NCI-H2107 (cell line): ENCODE data around the gene WDSUB1.

Experiments
- DNase-seq: peaks from one replicate; lab custom pipeline; 2025; lab: John Stamatoyannopoulos, UW

The WDSUB1 gene

DNA sequence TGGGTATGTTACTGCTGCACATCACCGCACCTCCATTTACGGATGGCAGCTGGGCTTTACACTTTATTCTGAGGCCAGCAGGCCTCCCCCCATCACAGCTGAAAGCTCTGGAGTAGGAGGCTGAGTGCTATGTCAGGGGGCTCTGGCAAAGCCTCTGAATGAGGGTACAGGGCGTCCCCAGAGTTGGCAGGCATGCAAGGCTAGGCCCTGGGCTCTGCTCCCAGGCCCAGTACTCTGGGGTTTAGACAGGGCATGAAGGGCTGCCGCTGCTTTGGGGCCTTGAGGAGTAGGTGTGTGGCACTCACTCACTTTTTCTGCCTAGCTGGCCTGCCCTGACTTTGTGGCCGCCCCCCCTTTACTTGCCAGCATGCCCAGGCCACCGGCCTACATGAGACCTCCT, 90.8 kb downstream of the WDSUB1 start:
- DNase-seq = no peak

DNA sequence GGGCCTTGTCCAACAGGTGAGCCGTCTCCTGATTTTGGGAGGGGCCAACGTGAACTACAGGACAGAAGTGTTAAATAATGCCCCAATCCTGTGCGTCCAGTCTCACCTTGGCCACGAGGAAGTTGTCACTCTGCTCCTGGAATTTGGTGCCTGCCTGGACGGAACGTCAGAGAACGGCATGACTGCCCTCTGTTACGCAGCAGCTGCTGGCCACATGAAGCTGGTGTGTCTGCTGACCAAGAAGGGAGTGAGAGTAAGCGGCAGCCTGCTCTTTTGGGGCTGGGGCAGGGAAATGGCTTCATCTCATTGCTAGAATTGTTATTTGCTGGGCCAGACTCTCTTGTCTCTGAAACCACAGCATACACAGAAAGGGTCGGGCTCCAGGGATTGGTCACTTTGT, 92.3 kb downstream of the WDSUB1 start:
- no peak for DNase-seq

DNA sequence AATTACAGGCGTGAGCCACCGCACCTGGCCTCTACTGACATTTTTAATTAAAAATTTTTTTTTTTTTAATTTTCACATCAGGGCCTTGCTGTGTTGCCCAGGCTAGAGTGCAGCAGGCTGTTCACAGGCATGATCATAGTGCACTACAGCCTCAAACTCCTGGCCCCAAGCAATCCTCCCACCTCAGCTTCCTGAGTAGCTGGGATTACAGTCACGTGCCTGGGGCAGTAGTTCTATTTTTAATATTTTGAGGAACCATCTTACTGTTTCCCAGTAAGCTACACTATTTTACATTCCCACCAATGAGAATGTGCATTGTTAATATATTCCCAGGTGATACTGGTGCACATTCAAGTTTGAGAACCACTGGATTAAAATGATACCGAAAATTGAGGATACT, 92.7 kb downstream of the WDSUB1 start:
- DNase-seq = no peak

DNA sequence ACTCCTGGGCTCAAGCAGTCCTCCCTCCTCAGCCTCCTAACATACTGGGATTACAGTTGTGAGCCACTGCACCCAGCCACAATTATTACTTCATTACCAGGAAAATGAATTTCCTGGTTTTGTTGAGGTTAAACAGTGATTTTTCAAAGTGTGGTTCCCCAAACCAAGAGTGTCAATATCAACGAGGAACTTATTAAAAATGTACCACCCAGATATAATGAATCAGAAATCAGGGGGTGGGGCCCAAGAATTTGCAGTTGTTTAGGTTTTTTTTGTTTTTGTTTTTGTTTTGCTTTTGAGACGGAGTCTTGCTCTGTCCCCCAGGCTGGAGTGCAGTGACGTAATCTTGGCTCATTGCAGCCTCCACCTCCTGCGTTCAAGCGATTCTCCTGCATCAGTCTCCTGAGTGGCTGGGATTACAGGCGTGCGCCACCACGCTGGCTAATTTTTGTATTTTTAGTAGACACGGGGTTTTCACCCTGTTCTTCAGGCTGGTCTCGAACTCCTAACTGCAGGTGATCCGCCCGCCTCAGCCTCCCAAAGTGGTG, 94.1 kb downstream of the WDSUB1 start:
- no peak for DNase-seq

DNA sequence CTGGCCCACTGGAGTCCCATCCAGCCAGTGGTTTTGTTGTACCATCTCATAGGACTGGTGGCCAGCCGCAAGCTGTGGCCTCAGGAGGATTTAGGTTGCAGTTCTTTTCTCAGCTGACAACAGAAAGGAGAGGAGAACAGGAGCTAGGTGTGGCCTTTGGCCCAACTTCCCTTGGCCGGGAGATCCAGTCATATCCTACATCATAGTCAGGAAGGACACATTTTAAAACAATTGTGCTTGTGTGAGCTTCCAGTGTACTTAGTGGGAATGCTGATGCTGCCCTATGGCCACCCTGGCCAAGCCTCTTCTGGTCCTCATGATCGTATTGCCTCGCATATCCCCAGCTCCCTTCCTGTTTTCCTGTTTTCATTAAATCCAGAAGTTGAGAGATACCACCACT, 98.1 kb downstream of the WDSUB1 start:
- DNase-seq = no peak

DNA sequence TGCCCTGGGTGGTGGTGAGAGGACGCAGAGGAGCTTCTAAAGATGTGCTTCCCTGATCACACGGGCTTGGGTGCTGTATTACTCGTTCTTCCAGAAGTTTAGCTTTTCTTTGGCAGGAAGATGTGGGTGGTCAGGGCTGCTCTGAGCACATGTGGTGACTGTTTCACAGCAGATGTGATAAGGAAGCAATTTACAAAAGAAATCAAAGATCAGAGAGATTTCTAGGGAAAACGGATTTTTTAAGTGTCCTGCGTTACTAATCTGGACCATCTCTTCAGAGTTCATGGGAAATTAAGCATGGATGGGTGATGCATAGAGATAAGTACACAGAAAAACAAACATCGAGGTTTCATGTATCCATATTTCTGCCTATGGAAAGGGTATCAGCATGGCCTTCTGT, 99.4 kb downstream of the WDSUB1 start:
- no peak for DNase-seq

DNA sequence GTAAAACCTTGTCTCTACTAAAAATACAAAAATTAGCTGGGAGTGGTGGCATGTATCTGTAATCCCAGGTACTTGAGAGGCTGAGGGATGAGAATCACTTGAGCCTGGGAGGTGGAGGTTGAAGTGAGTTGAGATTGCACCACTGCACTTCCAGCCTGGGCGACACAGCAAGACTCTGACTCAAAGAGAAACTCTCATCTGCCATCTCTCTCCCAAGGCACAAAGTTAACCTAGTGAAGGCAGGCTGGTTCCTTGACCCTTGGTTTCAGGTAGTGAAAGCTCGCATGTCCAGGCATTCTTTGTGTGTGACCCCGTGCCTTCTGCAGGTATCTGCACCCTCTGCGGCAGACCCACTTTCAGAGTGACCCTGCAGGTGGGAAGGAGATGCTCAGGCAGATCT, 100.0 kb downstream of the WDSUB1 start:
- no peak for DNase-seq
